Body of pancreas (tissue), 4 donors: ENCODE results near the gene RBMS3.

Source experiments
- POLR2A ChIP-seq, 3 donors: fragments of 450-650 bp; IDR thresholded peaks; one replicate each; pipeline ENCODE4 v1.6.1; 2016; ENCODE audit warnings: antibody characterized with exemption in 3 of 3, mild to moderate bottlenecking in 2 of 3
- TF ChIP-seq, protein P1 (sequence below), 7 experiments: fragments of 450-650 bp in 4 of 7; fragments of 200-600 bp in 3 of 7; sonication (generic) in 3 of 7; IDR thresholded peaks; one replicate each; pipeline ENCODE4 v1.5.1; 2016 to 2019; ENCODE audit warnings: antibody characterized with exemption in 7 of 7

DNA sequence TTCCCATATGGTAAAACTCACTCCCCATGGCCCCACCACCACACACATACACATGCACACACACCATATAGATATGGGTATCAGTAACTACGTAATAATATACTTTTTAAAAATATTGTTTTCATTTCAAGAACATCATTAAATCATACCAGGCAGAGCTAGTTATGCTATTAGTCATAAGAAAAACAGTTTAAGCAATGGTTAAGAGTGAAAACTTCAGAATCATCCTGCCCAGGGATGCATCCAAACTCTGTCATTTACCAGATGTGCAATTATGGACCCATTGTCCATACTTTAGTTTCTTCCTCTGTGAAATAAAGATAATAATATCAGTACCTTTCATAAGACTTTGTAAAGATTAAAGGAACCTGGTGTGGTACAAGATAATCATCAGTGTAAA, 608.3 kb downstream of the RBMS3 start:
- TF ChIP-seq, protein P1, sequence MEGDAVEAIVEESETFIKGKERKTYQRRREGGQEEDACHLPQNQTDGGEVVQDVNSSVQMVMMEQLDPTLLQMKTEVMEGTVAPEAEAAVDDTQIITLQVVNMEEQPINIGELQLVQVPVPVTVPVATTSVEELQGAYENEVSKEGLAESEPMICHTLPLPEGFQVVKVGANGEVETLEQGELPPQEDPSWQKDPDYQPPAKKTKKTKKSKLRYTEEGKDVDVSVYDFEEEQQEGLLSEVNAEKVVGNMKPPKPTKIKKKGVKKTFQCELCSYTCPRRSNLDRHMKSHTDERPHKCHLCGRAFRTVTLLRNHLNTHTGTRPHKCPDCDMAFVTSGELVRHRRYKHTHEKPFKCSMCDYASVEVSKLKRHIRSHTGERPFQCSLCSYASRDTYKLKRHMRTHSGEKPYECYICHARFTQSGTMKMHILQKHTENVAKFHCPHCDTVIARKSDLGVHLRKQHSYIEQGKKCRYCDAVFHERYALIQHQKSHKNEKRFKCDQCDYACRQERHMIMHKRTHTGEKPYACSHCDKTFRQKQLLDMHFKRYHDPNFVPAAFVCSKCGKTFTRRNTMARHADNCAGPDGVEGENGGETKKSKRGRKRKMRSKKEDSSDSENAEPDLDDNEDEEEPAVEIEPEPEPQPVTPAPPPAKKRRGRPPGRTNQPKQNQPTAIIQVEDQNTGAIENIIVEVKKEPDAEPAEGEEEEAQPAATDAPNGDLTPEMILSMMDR (IDR thresholded peaks at IDR 0.05): no peak
- TF ChIP-seq POLR2A (IDR thresholded peaks at IDR 0.05): no peak
